Measurements from ENCODE around the gene USP22.

DNA sequence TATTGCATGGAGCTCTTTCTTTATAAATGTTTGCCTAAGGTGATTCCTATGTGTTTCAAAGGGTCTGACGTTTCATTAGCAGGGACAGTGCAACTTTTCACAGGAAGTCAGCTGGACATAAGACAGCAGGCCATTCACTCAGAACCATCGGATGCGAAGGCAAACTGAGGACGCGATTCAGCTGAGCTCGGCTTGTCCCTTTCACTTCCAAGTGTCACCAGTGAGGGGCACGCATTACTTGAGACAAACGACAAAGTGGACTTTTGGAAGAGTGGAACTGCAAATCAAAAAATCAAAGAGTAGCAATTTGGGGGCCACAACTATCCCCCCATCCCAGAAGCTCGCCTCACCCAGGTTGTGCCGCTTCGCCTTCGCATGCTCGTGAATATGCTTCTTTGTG lies 14.6 kb downstream of the USP22 start:
- TF ChIP-seq, protein P1, sequence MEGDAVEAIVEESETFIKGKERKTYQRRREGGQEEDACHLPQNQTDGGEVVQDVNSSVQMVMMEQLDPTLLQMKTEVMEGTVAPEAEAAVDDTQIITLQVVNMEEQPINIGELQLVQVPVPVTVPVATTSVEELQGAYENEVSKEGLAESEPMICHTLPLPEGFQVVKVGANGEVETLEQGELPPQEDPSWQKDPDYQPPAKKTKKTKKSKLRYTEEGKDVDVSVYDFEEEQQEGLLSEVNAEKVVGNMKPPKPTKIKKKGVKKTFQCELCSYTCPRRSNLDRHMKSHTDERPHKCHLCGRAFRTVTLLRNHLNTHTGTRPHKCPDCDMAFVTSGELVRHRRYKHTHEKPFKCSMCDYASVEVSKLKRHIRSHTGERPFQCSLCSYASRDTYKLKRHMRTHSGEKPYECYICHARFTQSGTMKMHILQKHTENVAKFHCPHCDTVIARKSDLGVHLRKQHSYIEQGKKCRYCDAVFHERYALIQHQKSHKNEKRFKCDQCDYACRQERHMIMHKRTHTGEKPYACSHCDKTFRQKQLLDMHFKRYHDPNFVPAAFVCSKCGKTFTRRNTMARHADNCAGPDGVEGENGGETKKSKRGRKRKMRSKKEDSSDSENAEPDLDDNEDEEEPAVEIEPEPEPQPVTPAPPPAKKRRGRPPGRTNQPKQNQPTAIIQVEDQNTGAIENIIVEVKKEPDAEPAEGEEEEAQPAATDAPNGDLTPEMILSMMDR (IDR thresholded peaks at IDR 0.05) = no peak
- no peak for TF ChIP-seq POLR2A (IDR thresholded peaks at IDR 0.05)
